B cell (primary cell): ENCODE data around the gene PCDH7. TPM values are rescaled to one million over a fixed set of nuclear protein-coding genes. Genes with fewer than 3 reads are reported as not detected.

Experiments used
- ATAC-seq: fragments of 200-7000 bp; cut with Tn5 transposase; one replicate; pipeline ENCODE4 v1.10.0; 2021; ENCODE audit warnings: low read depth, mild to moderate bottlenecking, moderate number of reproducible peaks, moderate library complexity
- CTCF ChIA-PET: fragments of 350-600 bp; sonication (Branson Sonifier 250); formaldehyde crosslinking; loops from one replicate; lab custom pipeline; 2021; ENCODE audit warnings: antibody characterized with exemption, inconsistent platforms; lab: Charles Lee
- POLR2A ChIA-PET: fragments of 350-600 bp; sonication (Branson Sonifier 250); formaldehyde crosslinking; loops from one replicate; lab custom pipeline; 2021; ENCODE audit warnings: antibody characterized with exemption; lab: Charles Lee
- DNase-seq: peaks from one replicate; pipeline ENCODE4 v3.0.0; 2013
- H2AFZ ChIP-seq: 2 replicates; pipeline ENCODE4 v1.6.1; 2012; ENCODE audit warnings: mild to moderate bottlenecking, low read depth, low read length; ENCODE audit not compliant: insufficient read depth, poor library complexity, severe bottlenecking
- H3K27ac ChIP-seq, 2 donors: 1 replicate in 1 of 2; 2 replicates in 1 of 2; pipeline ENCODE4 v1.5.1; 2012 to 2013; ENCODE audit warnings: low read length in 2 of 2, mild to moderate bottlenecking in 2 of 2, moderate library complexity in 1 of 2
- H3K27me3 ChIP-seq, 4 experiments: fragments of 200-600 bp in 1 of 4; sonication (generic) in 1 of 4; replicated peaks in 1 of 4; 1 replicate in 2 of 4; 2 replicates in 2 of 4; pipeline versions ENCODE4 v1.6.1 to v1.7.0; 2013 to 2016; ENCODE audit warnings: low read length in 3 of 4, mild to moderate bottlenecking in 2 of 4, mixed read lengths in 1 of 4, moderate library complexity in 1 of 4; ENCODE audit not compliant: insufficient read depth in 4 of 4, control insufficient read depth in 3 of 4; ENCODE audit errors: control extremely low read depth in 1 of 4
- H3K36me3 ChIP-seq, 2 experiments: replicated peaks in 1 of 2; 1 replicate in 1 of 2; 2 replicates in 1 of 2; pipeline versions ENCODE4 v1.6.1 to v1.7.1; 2013; ENCODE audit warnings: low read length in 1 of 2; ENCODE audit not compliant: insufficient read depth in 2 of 2, control insufficient read depth in 1 of 2; ENCODE audit errors: control extremely low read depth in 1 of 2, extremely low read depth in 1 of 2
- H3K4me1 ChIP-seq, 2 donors: fragments of 200-600 bp in 1 of 2; sonication (generic) in 1 of 2; 1 replicate in 1 of 2; 2 replicates in 1 of 2; pipeline versions ENCODE4 v1.5.1 to v1.6.1; 2013 to 2017; ENCODE audit warnings: low read length in 2 of 2; ENCODE audit not compliant: control insufficient read depth in 2 of 2, insufficient read depth in 2 of 2
- H3K4me2 ChIP-seq: replicated peaks from 2 replicates; pipeline ENCODE3; 2012; ENCODE audit warnings: mild to moderate bottlenecking, low read depth, low read length; ENCODE audit not compliant: poor library complexity, severe bottlenecking
- H3K4me3 ChIP-seq, 5 experiments: fragments of 200-600 bp in 1 of 5; sonication (generic) in 1 of 5; 1 replicate in 3 of 5; 2 replicates in 2 of 5; pipeline versions ENCODE4 v1.5.1 to v1.7.0; 2011 to 2016; ENCODE audit warnings: low read length in 4 of 5, mild to moderate bottlenecking in 4 of 5, low read depth in 2 of 5, control low read depth in 1 of 5, moderate library complexity in 1 of 5; ENCODE audit not compliant: insufficient read depth in 1 of 5; ENCODE audit errors: control extremely low read depth in 1 of 5, extremely low read depth in 1 of 5
- H3K79me2 ChIP-seq: fragments of 200-600 bp; sonication (generic); one replicate; pipeline ENCODE4 v1.6.0; 2016; ENCODE audit warnings: low read length; ENCODE audit not compliant: control insufficient read depth, insufficient read depth
- H3K9ac ChIP-seq: fragments of 200-600 bp; sonication (generic); 2 replicates; pipeline ENCODE4 v1.6.1; 2017; ENCODE audit warnings: mild to moderate bottlenecking, low read length, moderate library complexity
- H3K9me3 ChIP-seq, 3 donors: one replicate each; pipeline versions ENCODE4 v1.6.1 to v1.7.1; 2013; ENCODE audit warnings: low read length in 2 of 3; ENCODE audit not compliant: control insufficient read depth in 2 of 3, insufficient read depth in 1 of 3; ENCODE audit errors: control extremely low read depth in 1 of 3
- H4K20me1 ChIP-seq: 2 replicates; pipeline ENCODE4 v1.6.0; 2012; ENCODE audit warnings: mild to moderate bottlenecking, low read length; ENCODE audit not compliant: insufficient read depth, control insufficient read depth, poor library complexity, severe bottlenecking
- H3K27ac Mint-ChIP-seq: one replicate; pipeline ENCODE4 v1.8.0; 2021; ENCODE audit warnings: mixed read lengths
- H3K27me3 Mint-ChIP-seq: one replicate; pipeline ENCODE4 v1.8.0; 2021; ENCODE audit warnings: mixed read lengths
- H3K4me1 Mint-ChIP-seq: one replicate; pipeline ENCODE4 v1.8.0; 2021; ENCODE audit warnings: mixed read lengths
- H3K4me3 Mint-ChIP-seq: one replicate; pipeline ENCODE4 v1.8.0; 2021; ENCODE audit warnings: mixed read lengths
- H3K9me3 Mint-ChIP-seq: one replicate; pipeline ENCODE4 v1.8.0; 2022; ENCODE audit warnings: mixed read lengths; ENCODE audit not compliant: insufficient read depth
- CTCF ChIP-seq: fragments of 200-600 bp; IDR thresholded peaks from one replicate; pipeline ENCODE4 v1.8.0; 2022; ENCODE audit warnings: antibody characterized with exemption, mild to moderate bottlenecking
- EZH2 ChIP-seq: IDR thresholded peaks from 2 replicates; pipeline ENCODE4 v1.6.1; 2012; ENCODE audit warnings: borderline replicate concordance, low read depth, mild to moderate bottlenecking, moderate library complexity, low read length; ENCODE audit not compliant: insufficient read depth, poor library complexity, severe bottlenecking
- WGBS: methylation state at CpG from one replicate; pipeline ENCODE4 v1.1.5; 2013; ENCODE audit warnings: missing lambda C conversion rate; ENCODE audit not compliant: insufficient coverage; 5-methylcytosine and 5-hydroxymethylcytosine counted together
- intact Hi-C: fragments of 100-400 bp; cut with micrococcal nuclease; formaldehyde crosslinking; loops from one replicate; pipeline ENCODE4 v1.10.0; 2022
- polyA plus RNA-seq: library from polyadenylated mRNA; depleted of rRNA; stranded (reverse); fragments of >200 nt; gene quantifications from 2 replicates; pipeline ENCODE4 v1.2.3, GENCODE V29; 2012
- total RNA-seq, 2 donors: library from RNA; stranded (reverse); fragments of 120-200 nt in 1 of 2; gene quantifications; 1 replicate in 1 of 2; 2 replicates in 1 of 2; pipeline versions ENCODE4 v1.2.3 to v1.2.4, GENCODE V29; 2013 to 2022

Gene PCDH7
- total and polyA plus RNA-seq, 2 donors (not counting 1 experiment from before 2014, with no cell fraction given) = not detected

- H3K36me3 ChIP-seq = no peaks in the 10 kb centered on the region
- no peak overlapping the region for H2AFZ ChIP-seq
- H3K79me2 ChIP-seq = no peaks in the 10 kb centered on the region
- TF ChIP-seq CTCF (no peak), EZH2 (no peak)
- DNase-seq (no peak), ATAC-seq (no peak)
- no peak overlapping the region for H3K27ac ChIP-seq
- no peak overlapping the region for H3K4me2 ChIP-seq
- WGBS = 91% methylated on average over 4 of the region's 8 CpGs
- no peak overlapping the region for H3K27ac Mint-ChIP-seq
- H3K4me3 ChIP-seq = no peak overlapping the region
- H3K4me1 Mint-ChIP-seq = no peaks in the 10 kb centered on the region
- intact Hi-C loops = no loop called here
- no peaks in the 10 kb centered on the region for H4K20me1 ChIP-seq
- no peak overlapping the region for H3K9ac ChIP-seq
- H3K9me3 Mint-ChIP-seq = peaks cover 4% of the 10 kb centered on the region
- H3K4me3 Mint-ChIP-seq = no peak overlapping the region
- POLR2A ChIA-PET = no interaction called here
- CTCF ChIA-PET = no interaction called here
- H3K4me1 ChIP-seq = no peaks in the 10 kb centered on the region
- no peaks in the 10 kb centered on the region for H3K27me3 Mint-ChIP-seq
- no peaks in the 10 kb centered on the region for H3K27me3 ChIP-seq
- H3K9me3 ChIP-seq = peaks cover 0 to 3% (median 0%) of the 10 kb centered on the region in 3 donors
Measured at GRCh38 chr4:30767147-30767845, 47.1 kb downstream of the PCDH7 start.

GRCh38 chr4:30768277-30768676 is 48.1 kb downstream of the PCDH7 start:
- Histone ChIP-seq H3K27ac (no peak overlapping the region), H3K9ac (no peak overlapping the region), H3K9me3 (peaks cover 0 to 3% (median 0%) of the 10 kb centered on the region in 3 donors), H3K4me1 (no peaks in the 10 kb centered on the region), H3K4me2 (no peak overlapping the region), H3K79me2 (no peaks in the 10 kb centered on the region), H3K36me3 (no peaks in the 10 kb centered on the region), H3K4me3 (no peak overlapping the region), H3K27me3 (no peaks in the 10 kb centered on the region), H2AFZ (no peak overlapping the region), H4K20me1 (no peaks in the 10 kb centered on the region)
- Mint-ChIP-seq H3K4me3 (no peak overlapping the region), H3K27ac (no peak overlapping the region), H3K27me3 (no peaks in the 10 kb centered on the region), H3K4me1 (no peaks in the 10 kb centered on the region), H3K9me3 (peaks cover 4% of the 10 kb centered on the region)
- WGBS = 58% methylated on average over 2 of the region's 2 CpGs
- ATAC-seq = no peak
- intact Hi-C loops = no loop called here
- TF ChIP-seq CTCF (no peak), EZH2 (no peak)
- ChIA-PET CTCF (no interaction called here), POLR2A (no interaction called here)
- DNase-seq = no peak
